ENCODE results near the gene P2RX4.

P2RX4 gene

GRCh38 chr12:121209624-121210572 is at the start of gene P2RX4:
Gene P2RX4 (plus strand): TSS chr12:121210129. CDS start chr12:121210165, 36 bp downstream.
- peak; percentile 95 for DNase-seq

DNA sequence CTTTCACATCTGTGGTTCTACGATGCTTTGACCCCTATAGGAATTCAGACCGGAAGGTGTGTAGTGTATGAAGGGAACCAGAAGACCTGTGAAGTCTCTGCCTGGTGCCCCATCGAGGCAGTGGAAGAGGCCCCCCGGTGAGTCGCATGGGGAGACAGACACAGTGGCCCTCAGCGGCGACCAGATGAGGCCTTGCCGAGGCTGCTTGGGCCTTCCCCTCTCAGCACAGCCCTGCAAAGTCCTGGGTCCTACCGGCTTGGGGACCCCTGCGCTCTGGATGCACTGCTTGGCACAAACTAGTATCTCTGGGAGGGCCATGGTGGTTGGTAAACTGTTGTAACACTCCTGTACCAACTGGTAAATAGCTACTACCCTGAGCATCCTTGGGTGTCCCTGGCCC is 47.5 kb upstream of the P2RX4 start:
- no peak for DNase-seq

DNA sequence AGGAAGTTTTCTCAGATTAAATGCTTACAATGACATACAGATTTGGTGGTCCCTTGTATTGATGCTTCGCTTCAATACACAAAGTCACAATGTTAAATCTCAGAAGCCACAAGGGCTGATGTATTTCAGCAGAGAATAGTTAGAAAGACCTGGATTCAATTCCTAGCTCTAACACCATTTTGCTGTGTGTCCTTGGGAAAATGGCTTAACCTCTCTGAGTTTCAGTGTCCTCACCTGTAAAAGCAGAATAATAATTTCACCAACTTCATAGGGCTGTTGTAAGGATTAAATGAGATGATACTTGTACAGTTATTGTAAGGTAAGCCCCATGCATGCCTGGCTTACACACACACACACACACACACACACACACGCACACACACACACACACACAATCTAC is 46.9 kb upstream of the P2RX4 start:
- DNase-seq, result no peak

DNA sequence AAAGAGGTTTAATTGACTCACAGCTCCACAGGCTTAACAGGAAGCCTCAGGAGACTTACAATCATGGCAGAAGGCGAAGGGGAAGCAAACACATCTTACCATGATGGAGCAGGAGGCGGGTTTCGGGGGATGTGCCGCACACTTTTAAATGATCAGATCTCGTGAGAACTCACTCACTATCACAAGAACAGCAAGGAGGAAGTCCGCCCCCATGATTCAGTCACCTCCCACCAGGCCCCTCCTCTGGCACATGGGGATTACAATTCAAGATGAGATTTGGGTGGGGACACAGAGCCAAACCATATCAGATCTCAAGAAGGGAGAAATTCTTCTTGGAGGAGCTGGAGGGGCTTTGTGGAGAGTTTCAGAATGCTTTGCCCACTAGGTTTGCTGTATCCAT is 45.1 kb upstream of the P2RX4 start:
- DNase-seq, result peak; percentile 10

GRCh38 chr12:121165316-121165715 is 44.6 kb upstream of the P2RX4 start:
- no peak for DNase-seq

DNA sequence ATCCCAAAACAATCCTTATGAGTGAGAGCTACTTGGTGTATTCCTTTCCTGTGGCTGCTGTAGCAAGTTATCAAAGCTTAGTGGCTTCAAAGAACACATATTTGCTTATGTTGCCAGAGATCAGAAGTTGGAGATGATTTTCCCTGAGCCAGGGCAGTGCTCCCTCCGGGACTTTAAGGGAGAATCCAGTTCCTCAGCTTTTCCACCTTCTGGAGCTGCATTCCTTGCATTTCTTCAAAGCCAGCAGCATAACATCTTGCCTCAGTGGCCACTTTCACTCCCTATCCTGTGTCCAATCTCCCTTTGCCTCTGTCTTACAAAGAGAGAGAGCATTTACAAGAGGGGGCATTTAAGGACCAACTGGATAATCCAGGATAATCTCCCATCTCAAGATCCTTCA is 43.6 kb upstream of the P2RX4 start:
- no peak for DNase-seq

GRCh38 chr12:121167232-121167820 is 42.6 kb upstream of the P2RX4 start:
- peak; percentile 19 for DNase-seq

- DNase-seq, result no peak
These were observed 42.0 kb upstream of the P2RX4 start for GRCh38 chr12:121167951-121168350.

DNA sequence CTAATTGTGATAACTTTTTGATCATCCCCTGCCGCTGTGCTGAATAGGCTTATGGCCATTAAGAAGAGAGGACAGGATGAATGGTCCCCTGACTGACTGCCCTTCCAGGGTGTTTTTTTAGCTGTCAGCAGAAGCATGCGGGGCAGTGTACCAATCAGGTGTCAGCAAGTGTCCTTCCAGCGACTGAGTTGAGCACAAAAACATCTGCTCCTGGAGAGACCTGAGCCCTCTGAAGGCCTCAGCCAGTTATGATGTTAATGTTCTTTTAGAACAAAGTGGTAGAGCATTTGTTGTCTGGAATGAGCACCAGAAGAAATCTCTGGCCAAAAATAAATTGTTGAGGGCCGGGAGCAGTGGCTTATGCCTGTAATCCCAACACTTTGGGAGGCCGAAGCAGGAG is 39.8 kb upstream of the P2RX4 start:
- DNase-seq, result no peak

DNA sequence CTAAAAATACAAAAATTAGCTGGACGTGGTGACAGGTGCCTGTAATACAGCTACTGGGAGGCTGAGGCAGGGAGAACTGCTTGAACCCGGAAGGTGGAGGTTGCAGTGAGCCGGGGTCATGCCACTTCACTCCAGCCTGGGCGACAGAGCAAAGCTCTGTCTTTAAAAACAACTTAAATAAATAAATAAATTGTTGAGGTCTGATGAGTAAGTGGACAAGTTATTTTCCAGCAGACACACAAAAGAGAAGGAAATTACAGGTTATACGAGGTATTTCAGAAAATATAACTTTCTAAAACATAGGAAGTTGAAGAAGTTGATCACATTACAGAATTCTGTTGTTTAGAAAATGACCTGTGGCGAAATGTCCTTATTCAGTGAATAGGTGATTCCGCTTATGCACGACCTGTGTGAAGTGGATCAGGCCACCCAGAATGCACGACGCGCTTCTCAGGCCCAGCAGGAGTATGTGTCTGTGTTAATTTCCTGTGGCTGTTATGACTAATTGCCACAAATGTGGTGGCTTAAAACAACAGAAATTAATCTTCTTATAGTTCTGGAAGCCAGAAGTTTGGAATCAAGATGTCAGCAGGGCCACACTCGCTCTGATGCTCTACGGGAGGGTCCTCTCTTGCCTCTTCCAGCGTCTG is 39.2 kb upstream of the P2RX4 start:
- DNase-seq, result no peak

DNA sequence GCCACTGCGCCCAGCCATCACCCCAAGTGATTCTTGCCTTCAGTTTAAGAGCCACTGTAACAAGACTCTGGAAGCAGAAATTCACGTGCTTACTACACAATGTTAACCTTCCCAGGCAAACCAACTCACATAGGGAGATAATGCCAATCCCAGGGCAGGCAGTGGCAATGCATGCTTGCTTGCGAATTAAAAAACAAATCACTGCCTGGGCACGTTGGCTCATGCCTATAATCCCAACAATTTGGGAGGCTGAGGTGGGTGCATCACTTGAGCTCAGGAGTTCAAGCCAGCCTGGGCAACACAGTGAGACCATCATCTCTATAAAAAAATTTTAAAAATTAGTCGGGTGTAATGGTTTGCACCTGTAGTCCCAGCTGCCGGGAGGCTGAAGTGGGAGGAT is 37.8 kb upstream of the P2RX4 start:
- no peak for DNase-seq

- peak; percentile 68 for DNase-seq
These were observed 34.4 kb upstream of the P2RX4 start for GRCh38 chr12:121175383-121176119.

- DNase-seq, result no peak
These were observed 33.0 kb upstream of the P2RX4 start for GRCh38 chr12:121176826-121177529.

- DNase-seq, result no peak
These were observed 28.7 kb upstream of the P2RX4 start for GRCh38 chr12:121181181-121181580.

DNA sequence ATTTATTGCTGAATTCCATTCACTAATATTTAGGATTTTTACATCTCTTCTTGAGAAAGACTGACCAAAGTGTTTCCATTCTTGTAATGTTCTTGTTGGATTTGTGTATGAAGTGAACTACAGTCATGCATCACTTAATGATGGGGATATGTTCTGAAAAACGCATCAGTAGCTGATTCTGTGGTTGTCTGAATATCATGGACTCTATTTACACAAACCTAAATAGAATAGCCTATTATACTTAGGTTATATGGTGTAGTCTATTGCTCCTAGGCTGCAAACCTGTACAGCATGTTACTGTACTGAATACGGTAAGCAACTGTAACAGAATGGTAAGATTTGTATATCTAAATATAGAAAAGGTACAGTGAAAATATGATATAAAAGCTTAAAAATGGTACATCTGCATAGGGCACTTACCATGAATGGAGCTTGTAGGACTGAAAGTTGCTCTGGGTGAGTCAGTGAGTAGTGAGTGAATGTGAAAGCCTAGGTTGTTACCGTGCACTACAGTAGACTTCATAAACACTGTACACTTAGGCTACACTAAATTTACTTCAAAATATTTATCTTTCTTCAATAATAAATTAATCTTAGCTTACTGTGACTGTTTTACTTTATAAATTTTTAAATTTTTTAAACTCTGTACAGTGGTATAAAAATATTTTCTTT is 27.6 kb upstream of the P2RX4 start:
- DNase-seq, result no peak

DNA sequence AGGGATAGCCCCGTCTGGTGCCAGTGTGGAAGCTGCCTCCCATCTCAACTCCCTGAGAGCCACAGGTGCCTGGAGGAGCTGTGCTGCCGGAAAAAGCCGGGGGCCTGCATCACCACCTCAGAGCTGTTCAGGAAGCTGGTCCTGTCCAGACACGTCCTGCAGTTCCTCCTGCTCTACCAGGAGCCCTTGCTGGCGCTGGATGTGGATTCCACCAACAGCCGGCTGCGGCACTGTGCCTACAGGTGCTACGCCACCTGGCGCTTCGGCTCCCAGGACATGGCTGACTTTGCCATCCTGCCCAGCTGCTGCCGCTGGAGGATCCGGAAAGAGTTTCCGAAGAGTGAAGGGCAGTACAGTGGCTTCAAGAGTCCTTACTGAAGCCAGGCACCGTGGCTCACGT is 25.5 kb upstream of the P2RX4 start:
- no peak for DNase-seq

- peak; percentile 32 for DNase-seq
These were observed 24.7 kb upstream of the P2RX4 start for GRCh38 chr12:121184984-121185889.

DNA sequence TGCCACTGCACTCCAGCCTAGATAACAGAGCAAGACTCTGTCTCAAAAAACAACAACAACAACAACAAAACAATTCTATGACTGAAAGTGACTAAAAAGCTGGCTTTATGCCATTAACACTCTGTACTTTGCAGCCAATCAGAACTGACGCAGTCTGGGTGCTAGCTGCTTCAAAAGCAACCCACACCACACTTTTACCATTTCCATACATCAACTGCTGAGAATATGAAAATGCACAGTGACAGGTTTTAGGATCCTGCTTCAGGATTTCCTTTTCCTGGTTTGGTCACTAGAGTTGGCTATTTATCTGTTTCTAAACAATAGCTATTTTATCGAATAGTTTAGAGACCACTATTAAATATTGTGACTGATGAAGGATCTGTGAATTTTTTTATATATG is 23.1 kb upstream of the P2RX4 start:
- no peak for DNase-seq

DNA sequence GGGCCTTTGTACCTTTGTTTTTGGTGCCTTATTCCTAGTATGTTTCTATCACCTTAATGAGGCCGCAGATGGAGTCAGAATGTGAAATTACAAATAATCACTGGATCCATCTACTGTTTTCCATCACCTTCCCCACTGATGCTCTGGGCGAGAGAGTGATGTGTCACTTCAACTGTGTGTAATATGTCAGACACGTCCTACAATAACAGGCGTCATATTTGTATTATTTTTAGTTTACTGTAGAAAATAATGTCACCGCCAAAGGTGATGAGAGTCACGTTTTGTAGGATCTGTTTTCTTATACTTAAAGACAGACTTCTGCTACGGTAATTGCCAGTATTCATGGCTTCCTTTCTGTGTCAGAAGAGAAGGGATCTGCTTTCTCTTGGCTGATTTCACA is 22.4 kb upstream of the P2RX4 start:
- no peak for DNase-seq

DNA sequence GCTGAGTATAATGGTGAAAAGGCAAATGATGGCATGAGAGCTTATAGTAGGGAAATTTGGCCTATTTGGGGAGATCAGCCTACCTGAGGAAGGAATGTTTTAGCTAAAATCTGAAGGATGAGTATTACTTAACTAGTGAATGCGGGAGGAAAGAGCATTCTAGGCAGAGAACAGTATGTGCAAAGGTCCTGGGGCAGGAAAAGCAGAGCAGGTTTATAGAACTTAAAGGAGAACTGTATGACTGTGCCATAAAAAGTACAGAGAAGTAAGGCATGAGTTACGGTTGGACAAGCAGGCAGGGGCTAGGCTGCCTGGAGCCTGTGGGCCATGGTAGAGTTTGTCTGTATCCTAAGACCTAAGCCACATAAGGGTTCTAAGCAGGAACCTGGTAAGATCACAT is 21.7 kb upstream of the P2RX4 start:
- DNase-seq, result no peak

DNA sequence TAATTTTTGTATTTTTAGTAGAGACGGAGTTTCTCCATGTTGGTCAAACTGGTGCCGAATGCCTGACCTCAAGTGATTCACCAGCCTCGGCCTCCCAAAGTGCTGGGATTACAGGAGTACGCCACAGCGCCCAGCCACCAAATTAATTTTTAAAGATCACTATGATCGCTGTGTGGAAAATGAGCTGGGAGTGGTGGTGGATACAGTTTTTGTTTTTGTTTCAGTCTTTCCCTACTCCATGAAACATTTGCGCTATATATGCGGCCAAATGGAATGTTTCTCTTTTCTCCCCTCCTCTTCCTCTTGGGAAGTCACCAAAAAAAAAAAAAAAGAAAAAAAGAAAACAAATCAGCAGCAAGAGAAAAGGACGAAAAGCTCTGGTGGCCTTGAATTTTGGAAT is 20.8 kb upstream of the P2RX4 start:
- DNase-seq, result no peak
